ENCODE data around the gene BBC3.

DNA sequence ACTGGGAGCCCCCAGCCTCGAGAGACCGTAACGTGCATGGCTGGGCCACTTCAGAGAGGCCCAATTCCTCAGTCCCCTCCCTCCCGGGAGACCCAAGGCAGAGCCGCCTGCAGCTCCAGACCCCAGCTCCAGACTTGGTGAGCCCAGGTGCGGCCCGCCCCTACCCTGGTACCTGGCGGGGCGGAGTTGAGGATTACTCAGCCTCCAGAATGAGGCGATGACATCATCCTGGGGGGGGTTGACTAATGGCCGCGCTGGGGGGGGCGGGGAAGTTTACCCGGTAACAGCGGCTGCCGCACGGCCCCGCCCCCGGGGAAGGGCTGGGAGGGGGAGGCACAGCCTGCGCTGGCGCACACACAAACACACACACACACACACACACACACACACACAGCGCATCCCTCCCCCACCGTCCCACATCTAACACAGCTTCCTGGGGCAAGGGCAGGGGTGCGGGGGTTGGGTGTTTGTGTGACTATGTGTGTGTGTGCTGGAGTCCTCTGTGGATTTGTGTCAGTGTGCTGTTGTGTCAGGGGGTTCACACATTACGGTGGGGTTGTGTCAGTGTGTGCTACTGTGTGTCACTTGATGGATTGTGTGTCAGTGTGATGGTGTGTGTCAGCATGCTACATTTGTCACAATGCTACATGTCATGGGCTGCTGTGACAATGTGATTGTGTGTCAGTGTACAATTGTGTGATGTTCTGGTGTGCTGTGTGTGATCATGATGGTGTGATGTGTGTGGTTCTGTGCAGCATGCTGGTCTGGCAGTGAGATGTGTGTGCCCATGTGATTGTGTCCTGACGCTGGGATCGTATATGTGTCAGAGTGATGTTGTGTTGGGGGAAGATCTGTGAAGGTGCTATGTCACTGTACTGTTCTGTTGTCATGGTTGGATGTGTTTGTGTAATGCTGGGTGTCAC is 10.3 kb upstream of the BBC3 start:
- TF ChIP-seq POLR2A (IDR thresholded peaks at IDR 0.05) (no peak), POLR2AphosphoS5 (IDR thresholded peaks at IDR 0.05) (no peak)
- TF ChIP-seq, protein P1, sequence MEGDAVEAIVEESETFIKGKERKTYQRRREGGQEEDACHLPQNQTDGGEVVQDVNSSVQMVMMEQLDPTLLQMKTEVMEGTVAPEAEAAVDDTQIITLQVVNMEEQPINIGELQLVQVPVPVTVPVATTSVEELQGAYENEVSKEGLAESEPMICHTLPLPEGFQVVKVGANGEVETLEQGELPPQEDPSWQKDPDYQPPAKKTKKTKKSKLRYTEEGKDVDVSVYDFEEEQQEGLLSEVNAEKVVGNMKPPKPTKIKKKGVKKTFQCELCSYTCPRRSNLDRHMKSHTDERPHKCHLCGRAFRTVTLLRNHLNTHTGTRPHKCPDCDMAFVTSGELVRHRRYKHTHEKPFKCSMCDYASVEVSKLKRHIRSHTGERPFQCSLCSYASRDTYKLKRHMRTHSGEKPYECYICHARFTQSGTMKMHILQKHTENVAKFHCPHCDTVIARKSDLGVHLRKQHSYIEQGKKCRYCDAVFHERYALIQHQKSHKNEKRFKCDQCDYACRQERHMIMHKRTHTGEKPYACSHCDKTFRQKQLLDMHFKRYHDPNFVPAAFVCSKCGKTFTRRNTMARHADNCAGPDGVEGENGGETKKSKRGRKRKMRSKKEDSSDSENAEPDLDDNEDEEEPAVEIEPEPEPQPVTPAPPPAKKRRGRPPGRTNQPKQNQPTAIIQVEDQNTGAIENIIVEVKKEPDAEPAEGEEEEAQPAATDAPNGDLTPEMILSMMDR (IDR thresholded peaks at IDR 0.05) = no peak
